HS-5 (cell line): Measurements from ENCODE around the gene WEE1.
"Not testable (repeated sequence)": the region's sequence is repeated elsewhere in the genome, so short reads cannot be mapped to it uniquely, and the experiment has no call there.

Experiments used
- DNase-seq: peaks from one replicate; pipeline ENCODE4 v3.0.0-alpha.2; 2012; ENCODE audit warnings: low read depth

WEE1 gene

GRCh38 chr11:9622353-9622752, 48.9 kb downstream of the WEE1 start:
- not testable (repeated sequence) for DNase-seq

- not testable (repeated sequence) for DNase-seq
These were observed 49.6 kb downstream of the WEE1 start for GRCh38 chr11:9623053-9623452.

GRCh38 chr11:9624448-9624847, 51.0 kb downstream of the WEE1 start:
- no peak for DNase-seq

- DNase-seq, result no peak
These were observed 51.7 kb downstream of the WEE1 start for GRCh38 chr11:9625162-9625561.

GRCh38 chr11:9625728-9626127, 52.3 kb downstream of the WEE1 start:
- no peak for DNase-seq

- DNase-seq, result no peak
These were observed 53.3 kb downstream of the WEE1 start for GRCh38 chr11:9626496-9627394.

- no peak for DNase-seq
These were observed 55.6 kb downstream of the WEE1 start for GRCh38 chr11:9629064-9629463.

- no peak for DNase-seq
These were observed 60.2 kb downstream of the WEE1 start for GRCh38 chr11:9633679-9634078.

- no peak for DNase-seq
These were observed 63.2 kb downstream of the WEE1 start for GRCh38 chr11:9636691-9637090.

- no peak for DNase-seq
These were observed 65.6 kb downstream of the WEE1 start for GRCh38 chr11:9639099-9639498.
